Brain microvascular endothelial cell (primary cell): Measurements from ENCODE around the gene EEFSEC.

Experiments used
- DNase-seq: peaks from one replicate; pipeline ENCODE4 v3.0.0-alpha.2; 2020
- H3K27ac ChIP-seq: fragments of 250-450 bp; sonication (Bioruptor Pico); 2 replicates; pipeline ENCODE4 v1.5.1; 2020; ENCODE audit warnings: mild to moderate bottlenecking, moderate library complexity
- H3K27me3 ChIP-seq: fragments of 250-450 bp; sonication (Bioruptor Pico); replicated peaks from 2 replicates; pipeline ENCODE4 v1.5.1; 2020; ENCODE audit warnings: mild to moderate bottlenecking
- H3K36me3 ChIP-seq: fragments of 250-450 bp; sonication (Bioruptor Pico); replicated peaks from 2 replicates; pipeline ENCODE4 v1.5.1; 2020; ENCODE audit warnings: mild to moderate bottlenecking
- H3K4me3 ChIP-seq: 2 replicates; pipeline ENCODE4 v1.5.1; 2011; ENCODE audit warnings: low read depth, mild to moderate bottlenecking, control low read depth, low read length, moderate library complexity
- in situ Hi-C: cut with HindIII; loops from 2 replicates; pipeline ENCODE4 v1.10.0; 2017; ENCODE audit warnings: low sequenced_read_pairs, low pct_ligation_motif_present
- TF ChIP-seq, protein P1 (sequence below): IDR thresholded peaks from 2 replicates; pipeline ENCODE4 v1.5.1; 2011; ENCODE audit warnings: low read depth, mild to moderate bottlenecking, moderate library complexity, low read length, control low read depth, inconsistent platforms; ENCODE audit errors: missing control alignments

The EEFSEC gene

DNA sequence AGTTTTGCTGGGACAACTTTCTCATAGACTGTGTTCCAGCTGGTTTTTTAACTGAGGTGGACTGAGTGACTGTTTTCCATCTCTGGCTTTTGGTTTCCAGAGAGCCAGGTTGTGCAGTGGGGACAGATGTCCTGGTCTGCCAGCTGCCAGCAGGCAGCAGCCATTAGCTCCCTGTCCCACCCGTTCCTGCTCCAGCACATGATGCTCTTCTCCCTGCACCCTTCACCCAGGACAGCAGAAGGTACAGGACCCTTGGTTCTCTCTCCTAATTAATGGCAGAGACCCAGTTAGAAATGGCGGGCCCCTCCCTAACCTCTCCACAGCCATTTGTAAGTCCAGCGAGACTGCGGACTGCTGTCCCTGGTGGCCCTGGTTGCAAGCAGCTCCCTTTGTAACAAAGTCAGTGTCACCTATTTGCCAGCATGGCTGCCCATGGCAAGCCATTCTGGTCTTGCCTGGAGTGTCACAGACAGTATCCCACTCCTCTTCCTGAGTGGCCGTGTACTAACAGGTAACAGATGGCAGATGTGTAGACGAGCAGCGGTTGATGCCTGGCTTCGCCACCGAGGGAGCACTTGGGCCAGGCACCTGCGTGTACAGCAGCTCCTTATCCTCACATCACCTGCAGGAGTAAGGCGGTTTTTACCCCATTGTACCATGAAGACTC, 165.1 kb downstream of the EEFSEC start:
- in situ Hi-C loops = no loop called here
- H3K36me3 ChIP-seq = no peaks in the 10 kb centered on the region
- TF ChIP-seq, protein P1, sequence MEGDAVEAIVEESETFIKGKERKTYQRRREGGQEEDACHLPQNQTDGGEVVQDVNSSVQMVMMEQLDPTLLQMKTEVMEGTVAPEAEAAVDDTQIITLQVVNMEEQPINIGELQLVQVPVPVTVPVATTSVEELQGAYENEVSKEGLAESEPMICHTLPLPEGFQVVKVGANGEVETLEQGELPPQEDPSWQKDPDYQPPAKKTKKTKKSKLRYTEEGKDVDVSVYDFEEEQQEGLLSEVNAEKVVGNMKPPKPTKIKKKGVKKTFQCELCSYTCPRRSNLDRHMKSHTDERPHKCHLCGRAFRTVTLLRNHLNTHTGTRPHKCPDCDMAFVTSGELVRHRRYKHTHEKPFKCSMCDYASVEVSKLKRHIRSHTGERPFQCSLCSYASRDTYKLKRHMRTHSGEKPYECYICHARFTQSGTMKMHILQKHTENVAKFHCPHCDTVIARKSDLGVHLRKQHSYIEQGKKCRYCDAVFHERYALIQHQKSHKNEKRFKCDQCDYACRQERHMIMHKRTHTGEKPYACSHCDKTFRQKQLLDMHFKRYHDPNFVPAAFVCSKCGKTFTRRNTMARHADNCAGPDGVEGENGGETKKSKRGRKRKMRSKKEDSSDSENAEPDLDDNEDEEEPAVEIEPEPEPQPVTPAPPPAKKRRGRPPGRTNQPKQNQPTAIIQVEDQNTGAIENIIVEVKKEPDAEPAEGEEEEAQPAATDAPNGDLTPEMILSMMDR = no peak
- no peak overlapping the region for H3K27ac ChIP-seq
- H3K27me3 ChIP-seq = no peaks in the 10 kb centered on the region
- H3K4me3 ChIP-seq = no peak overlapping the region
- no peak for DNase-seq

- H3K27me3 ChIP-seq = no peaks in the 10 kb centered on the region
- no peak for DNase-seq
- H3K4me3 ChIP-seq = no peak overlapping the region
- TF ChIP-seq, protein P1 = no peak
- no peak overlapping the region for H3K27ac ChIP-seq
- in situ Hi-C loops = no loop called here
- no peaks in the 10 kb centered on the region for H3K36me3 ChIP-seq
Observed at GRCh38 chr3:128319107-128319506, 165.8 kb downstream of the EEFSEC start.

DNA sequence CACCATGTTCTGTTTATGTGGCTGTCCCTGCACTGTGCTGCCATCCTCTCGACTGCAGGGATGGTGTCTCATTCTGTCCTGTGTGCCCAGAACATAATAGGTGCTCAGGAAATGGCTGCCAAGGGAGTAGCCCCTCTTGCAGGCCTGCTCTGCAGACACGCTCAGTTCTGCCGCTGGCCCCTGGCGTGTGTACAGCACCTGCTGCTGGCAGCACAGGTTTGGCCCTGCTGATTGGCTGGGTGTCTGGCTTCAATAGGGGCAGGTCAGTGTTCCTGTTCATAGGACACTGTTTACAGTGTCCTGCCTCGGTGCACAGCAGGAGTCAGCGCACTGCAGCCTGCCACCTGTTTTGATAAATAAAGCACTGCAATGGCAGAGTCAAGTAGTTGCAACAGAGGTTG, 166.5 kb downstream of the EEFSEC start:
- Histone ChIP-seq H3K27me3 (no peaks in the 10 kb centered on the region), H3K27ac (no peak overlapping the region), H3K36me3 (no peaks in the 10 kb centered on the region), H3K4me3 (no peak overlapping the region)
- TF ChIP-seq, protein P1 = no peak
- no peak for DNase-seq
- in situ Hi-C loops = no loop called here

- Histone ChIP-seq H3K27me3 (no peaks in the 10 kb centered on the region), H3K27ac (no peak overlapping the region), H3K36me3 (no peaks in the 10 kb centered on the region), H3K4me3 (no peak overlapping the region)
- in situ Hi-C loops = no loop called here
- no peak for DNase-seq
- TF ChIP-seq, protein P1 = no peak
Observed at GRCh38 chr3:128320551-128321340, 167.5 kb downstream of the EEFSEC start.

GRCh38 chr3:128321418-128321817, 168.1 kb downstream of the EEFSEC start:
- Histone ChIP-seq H3K27me3 (no peaks in the 10 kb centered on the region), H3K36me3 (no peaks in the 10 kb centered on the region), H3K4me3 (no peak overlapping the region), H3K27ac (no peak overlapping the region)
- TF ChIP-seq, protein P1 = no peak
- no peak for DNase-seq
- in situ Hi-C loops = no loop called here
